Brain (organoid and tissue), 1 donor: Measurements from ENCODE around the gene SPTBN1. TPM values are rescaled to one million over a fixed set of nuclear protein-coding genes. Genes with fewer than 3 reads are reported as not detected.

Experiments
- polyA plus RNA-seq: library from polyadenylated mRNA; stranded (reverse); fragments of 350-450 nt; fragmentation: Illumina TruSeq; extraction: RNeasy Lipid Tissue Mini Kit (QIAGEN cat#74804); gene quantifications from one replicate; pipeline ENCODE4 v1.2.3, GENCODE V29; 2015; ENCODE audit warnings: low read depth, low replicate concordance; ENCODE audit not compliant: insufficient read depth

The SPTBN1 gene
- polyA plus RNA-seq, 1 donor from 2014 or later = 128 TPM

Other genes starting within 250 kb of the SPTBN1 start
- gene TSPYL6, start 200.1 kb upstream of the SPTBN1 start, polyA plus RNA-seq = not detected